HepG2 (cell line): Measurements from ENCODE around the gene PRR36. TPM values are rescaled to one million over a fixed set of nuclear protein-coding genes. Genes with fewer than 3 reads are reported as not detected.

Experiments
- AKAP8 ChIP-seq: sonication (generic); formaldehyde crosslinking; IDR thresholded peaks from 2 replicates; pipeline ENCODE4 v1.5.1; 2020; ENCODE audit warnings: mild to moderate bottlenecking, missing genetic modification reagents
- ARID2 ChIP-seq: sonication (generic); formaldehyde crosslinking; IDR thresholded peaks from 2 replicates; pipeline ENCODE4 v1.8.1; 2022; ENCODE audit warnings: mild to moderate bottlenecking, missing genetic modification reagents, borderline replicate concordance
- FLYWCH1 ChIP-seq: sonication (generic); formaldehyde crosslinking; IDR thresholded peaks from 2 replicates; pipeline ENCODE4 v1.8.1; 2023; ENCODE audit warnings: mild to moderate bottlenecking, missing genetic modification reagents
- FUBP1 ChIP-seq: sonication (generic); formaldehyde crosslinking; IDR thresholded peaks from 2 replicates; pipeline ENCODE4 v1.5.1; 2020; ENCODE audit warnings: missing genetic modification reagents, mild to moderate bottlenecking, borderline replicate concordance
- HIVEP1 ChIP-seq: sonication (generic); formaldehyde crosslinking; IDR thresholded peaks from 2 replicates; pipeline ENCODE4 v1.4.0; 2020; ENCODE audit warnings: mild to moderate bottlenecking, missing genetic modification reagents
- KDM5B ChIP-seq: sonication (generic); formaldehyde crosslinking; IDR thresholded peaks from 2 replicates; pipeline ENCODE4 v1.4.0; 2020; ENCODE audit warnings: missing genetic modification reagents, mild to moderate bottlenecking, borderline replicate concordance
- MXI1 ChIP-seq: IDR thresholded peaks from 3 replicates; pipeline ENCODE4 v1.6.1; 2012; ENCODE audit warnings: low read depth, low read length, inconsistent platforms, borderline replicate concordance
- NFKB2 ChIP-seq: sonication (generic); formaldehyde crosslinking; IDR thresholded peaks from 2 replicates; pipeline ENCODE4 v1.4.0; 2020; ENCODE audit warnings: missing genetic modification reagents, borderline replicate concordance
- POLR2A ChIP-seq, 2 experiments: IDR thresholded peaks; 2 replicates each; pipeline ENCODE4 v1.6.1; 2011; ENCODE audit warnings: low read depth in 2 of 2, low read length in 2 of 2, mild to moderate bottlenecking in 1 of 2, moderate library complexity in 1 of 2; ENCODE audit not compliant: insufficient read depth in 1 of 2
- RELA ChIP-seq: sonication (generic); formaldehyde crosslinking; IDR thresholded peaks from 2 replicates; pipeline ENCODE4 v1.4.0; 2020; ENCODE audit warnings: missing genetic modification reagents
- SP4 ChIP-seq: sonication (generic); formaldehyde crosslinking; IDR thresholded peaks from 2 replicates; pipeline ENCODE4 v1.8.1; 2023; ENCODE audit warnings: mild to moderate bottlenecking, missing genetic modification reagents
- TAF15 ChIP-seq: fragments of 200-400 bp; formaldehyde crosslinking; IDR thresholded peaks from one replicate; pipeline ENCODE4 v1.6.1; 2018; ENCODE audit warnings: mild to moderate bottlenecking, low read depth, low read length; ENCODE audit not compliant: poor library complexity, severe bottlenecking
- USF2 ChIP-seq, 2 experiments: sonication (generic) in 1 of 2; formaldehyde crosslinking in 1 of 2; IDR thresholded peaks; 2 replicates each; pipeline versions ENCODE4 v1.5.1 to v1.6.1; 2011 to 2020; ENCODE audit warnings: borderline replicate concordance in 1 of 2, low read depth in 1 of 2, low read length in 1 of 2, mild to moderate bottlenecking in 1 of 2, missing genetic modification reagents in 1 of 2, moderate library complexity in 1 of 2
- ZNF160 ChIP-seq: sonication (generic); formaldehyde crosslinking; IDR thresholded peaks from 2 replicates; pipeline ENCODE4 v1.8.0; 2022; ENCODE audit warnings: mild to moderate bottlenecking, inconsistent platforms, missing genetic modification reagents
- ZNF670 ChIP-seq: sonication (generic); formaldehyde crosslinking; IDR thresholded peaks from 2 replicates; pipeline ENCODE4 v1.8.0; 2022; ENCODE audit warnings: mild to moderate bottlenecking, missing genetic modification reagents, borderline replicate concordance
- ZNF800 ChIP-seq: sonication (generic); formaldehyde crosslinking; IDR thresholded peaks from 2 replicates; pipeline ENCODE4 v1.4.0; 2020; ENCODE audit warnings: missing genetic modification reagents
- polyA plus RNA-seq, 8 experiments: library from polyadenylated mRNA; depleted of rRNA in 3 of 8; stranded (reverse) in 7 of 8; unstranded in 1 of 8; fragments of >200 nt; fragmentation: Illumina TruSeq in 4 of 8; extraction: Trizol in 4 of 8; gene quantifications; 2 replicates each; pipeline versions ENCODE4 v1.2.1 to v1.2.3, GENCODE V29; 2011 to 2016; ENCODE audit warnings: low read depth in 4 of 8, missing spikeins in 1 of 8, mixed read lengths in 1 of 8; ENCODE audit not compliant: insufficient read depth in 1 of 8
- total RNA-seq, 5 experiments: library from RNA; depleted of rRNA; stranded (reverse); fragments of >200 nt; fragmentation: Illumina TruSeq; extraction: Trizol; gene quantifications; 2 replicates each; pipeline ENCODE4 v1.2.3, GENCODE V29; 2016; ENCODE audit warnings: low read depth in 1 of 5

Gene PRR36
- total and polyA plus RNA-seq, 2 of the 13 experiments (the other 11 are each of a cell fraction or from before 2014, with no cell fraction given), result 0.07 to 0.17 TPM

GRCh38 chr19:7870571-7871436 lies 3.4 kb downstream of the PRR36 start (continued):
- no peak for TF ChIP-seq USF2 (IDR thresholded peaks at IDR 0.05; ENCODE audit: low read depth, low read length)
- no peak for TF ChIP-seq USF2 (CRISPR knock-in tag; IDR thresholded peaks at IDR 0.05; ENCODE audit: borderline replicate concordance)
- peak; percentile 98 for TF ChIP-seq SP4 (CRISPR knock-in tag)
- no peak for TF ChIP-seq ARID2 (CRISPR knock-in tag)
- TF ChIP-seq FLYWCH1 (CRISPR knock-in tag), result no peak
- TF ChIP-seq HIVEP1 (CRISPR knock-in tag), result no peak; the same call in 1 of the 2 replicates
- TF ChIP-seq AKAP8 (CRISPR knock-in tag), result 0 out of 2 replicates have a peak, but pooled peaks have one; percentile 25
- no peak for TF ChIP-seq RELA (CRISPR knock-in tag)
- TF ChIP-seq KDM5B (CRISPR knock-in tag), result no peak
- no peak for TF ChIP-seq FUBP1
- no peak for TF ChIP-seq ZNF670 (CRISPR knock-in tag)
- TF ChIP-seq ZNF800 (CRISPR knock-in tag), result no peak
- TF ChIP-seq ZNF160 (CRISPR knock-in tag), result no peak
- TF ChIP-seq POLR2A (IDR thresholded peaks at IDR 0.05; ENCODE audit: insufficient read depth in 1 of 2, low read depth in 2 of 2, low read length in 2 of 2), result peak in 1 of 2 experiments; percentile 42; a peak in 1 of 4 replicates
- peak; percentile 34; the same call in 1 of the 3 replicates for TF ChIP-seq MXI1
- TF ChIP-seq NFKB2 (CRISPR knock-in tag), result 0 out of 2 replicates have a peak, but pooled peaks have one; percentile 26
- no peak for TF ChIP-seq TAF15
